NCI-H524 (cell line): ENCODE measurements around the gene SERINC3.
A peak's percentile ranks its signal among the peaks of the same experiment; 100 is the strongest.

Experiments
- DNase-seq, 2 experiments: peaks; one replicate each; lab custom pipeline; 2025; lab: John Stamatoyannopoulos, UW

The SERINC3 gene

DNA sequence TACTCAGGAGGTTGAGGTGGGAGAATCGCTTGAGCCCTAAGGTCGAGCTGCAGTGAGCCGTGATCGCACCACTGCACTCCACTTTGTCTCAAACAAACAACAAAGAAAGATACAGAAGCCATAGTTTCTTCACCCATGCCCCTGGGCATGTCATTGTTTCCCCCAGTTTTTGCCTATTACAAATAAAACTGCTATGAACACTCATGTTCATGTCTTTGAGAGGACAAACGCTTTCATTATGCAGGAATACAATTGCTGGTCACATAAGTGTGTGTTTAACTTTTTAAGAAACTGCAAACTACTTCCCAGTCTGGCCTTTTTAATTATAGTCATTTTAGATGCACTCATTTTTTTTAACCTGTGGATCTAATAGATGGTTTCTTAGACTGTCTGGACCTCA, 58.4 kb downstream of the SERINC3 start:
- no peak for DNase-seq

DNA sequence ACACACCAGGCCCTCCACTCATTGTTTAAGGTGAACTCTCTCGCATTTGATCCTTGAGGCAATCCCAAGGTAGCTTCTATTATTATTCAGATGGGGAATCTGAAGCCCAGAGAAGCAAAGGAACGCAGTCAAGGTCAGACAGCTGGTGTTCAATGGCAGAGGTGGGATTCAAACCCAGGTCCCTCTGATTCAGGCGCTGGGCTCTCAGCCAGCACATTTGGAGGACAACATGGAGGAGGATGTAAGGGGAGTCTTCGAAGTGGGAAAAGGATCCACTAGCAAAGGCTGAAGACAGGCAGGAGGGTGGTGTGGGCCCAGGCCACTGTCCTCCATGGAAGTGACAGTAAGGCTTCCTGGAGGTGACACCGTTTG, 60.1 kb downstream of the SERINC3 start:
- no peak for DNase-seq

DNA sequence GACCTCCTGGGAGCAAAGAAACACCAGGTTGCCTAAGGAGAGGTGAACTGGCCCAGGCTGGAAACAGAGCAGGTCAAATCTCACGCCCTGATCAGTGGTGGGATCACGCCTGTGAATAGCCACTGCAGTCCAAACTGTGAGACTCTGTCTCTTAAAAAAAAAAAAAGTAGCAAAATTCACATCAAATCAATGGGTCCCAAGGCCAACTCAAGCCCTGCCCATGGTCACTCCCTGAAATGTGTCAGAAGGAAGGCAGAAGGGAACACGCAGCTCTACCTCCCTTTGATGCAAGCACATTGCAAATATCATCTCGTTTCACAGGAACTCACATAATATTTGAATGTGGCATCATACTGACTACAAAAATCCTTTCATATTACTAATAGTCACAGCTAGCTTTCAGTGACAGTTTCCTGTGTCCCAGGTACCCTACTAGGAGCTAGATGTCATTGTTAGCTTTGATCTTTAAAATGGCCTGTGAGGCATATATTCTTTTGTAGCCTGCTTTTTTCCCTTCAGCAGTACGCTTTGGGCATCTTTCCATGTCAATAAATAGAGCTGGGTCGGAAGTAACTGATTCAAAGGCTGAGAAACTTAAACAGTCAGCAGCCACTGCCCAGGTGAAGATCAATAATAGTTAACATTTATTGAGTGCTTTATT, 60.6 kb downstream of the SERINC3 start:
- DNase-seq: no peak

DNA sequence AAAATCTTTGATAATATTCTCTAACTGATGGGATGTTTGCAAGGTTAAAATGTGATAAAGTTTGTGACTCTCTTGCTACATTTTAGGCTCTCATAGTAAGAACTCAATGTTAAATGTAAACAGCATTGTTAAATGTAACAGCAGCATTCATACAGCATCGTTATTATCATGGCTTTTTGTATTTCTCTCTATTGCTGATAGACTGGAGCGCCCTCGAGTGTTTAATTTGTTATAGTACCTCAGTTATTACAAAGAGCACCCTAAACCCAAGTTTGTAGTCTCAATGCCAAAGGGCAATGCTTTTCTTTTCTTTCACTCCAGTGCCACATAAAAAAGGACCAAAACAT, 61.1 kb downstream of the SERINC3 start:
- DNase-seq: peak in 1 of 2 experiments; percentile 47

DNA sequence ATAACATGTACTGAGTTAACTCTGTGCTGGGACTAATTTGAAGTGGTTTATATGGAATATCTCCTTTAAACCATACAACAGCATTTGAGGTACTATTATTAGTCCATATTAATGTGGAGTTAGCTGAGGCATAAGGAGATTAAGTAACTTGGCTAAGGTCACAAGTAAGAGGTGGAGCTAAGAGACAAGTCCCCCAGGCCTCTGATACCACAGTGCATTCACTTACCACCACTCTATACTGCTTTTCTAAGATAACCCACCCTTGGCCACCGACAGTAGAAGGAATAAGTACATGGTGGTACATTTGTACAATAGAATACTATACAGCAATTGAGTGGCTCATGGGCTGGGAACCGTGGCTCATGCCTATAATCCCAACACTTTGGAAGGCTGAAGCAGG, 62.6 kb downstream of the SERINC3 start:
- DNase-seq: no peak

DNA sequence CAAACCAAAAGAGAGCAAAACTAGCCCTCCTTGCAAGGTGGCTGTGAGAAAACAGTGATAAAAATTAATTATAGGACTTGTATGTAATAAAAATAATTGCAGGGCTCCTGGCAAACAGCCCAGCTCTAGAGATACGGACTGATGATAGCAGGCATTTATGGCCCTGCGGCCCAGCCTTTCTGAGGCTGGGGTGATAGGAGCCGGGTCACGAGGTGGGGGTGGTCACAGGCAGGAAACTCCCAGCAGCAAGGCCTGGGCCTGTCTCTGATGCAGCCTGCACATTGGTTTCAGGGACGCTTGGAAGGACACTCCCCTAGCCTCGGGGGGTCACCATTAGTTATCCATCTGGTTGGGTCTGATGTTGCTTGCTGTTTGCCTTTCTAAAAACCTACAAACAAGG, 64.9 kb downstream of the SERINC3 start:
- no peak for DNase-seq

DNA sequence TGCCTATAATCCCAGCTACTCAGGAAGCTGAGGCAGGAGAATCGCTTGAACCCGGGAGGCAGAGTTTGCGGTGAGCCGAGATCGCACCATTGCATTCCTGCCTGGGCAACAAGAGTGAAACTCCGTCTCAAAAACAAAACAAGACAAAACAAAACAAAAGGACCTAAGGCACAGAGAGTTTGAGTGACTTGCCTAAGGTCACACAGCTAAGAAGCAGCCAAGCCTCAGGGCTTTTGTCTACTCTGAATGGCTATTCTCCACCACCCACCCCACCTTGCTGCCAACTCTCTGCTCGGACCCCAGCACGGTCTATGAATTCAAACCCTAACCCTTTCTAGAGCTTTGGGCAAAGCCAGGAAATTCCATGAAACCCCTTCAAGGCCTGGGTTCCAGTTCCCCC, 65.3 kb downstream of the SERINC3 start:
- no peak for DNase-seq

DNA sequence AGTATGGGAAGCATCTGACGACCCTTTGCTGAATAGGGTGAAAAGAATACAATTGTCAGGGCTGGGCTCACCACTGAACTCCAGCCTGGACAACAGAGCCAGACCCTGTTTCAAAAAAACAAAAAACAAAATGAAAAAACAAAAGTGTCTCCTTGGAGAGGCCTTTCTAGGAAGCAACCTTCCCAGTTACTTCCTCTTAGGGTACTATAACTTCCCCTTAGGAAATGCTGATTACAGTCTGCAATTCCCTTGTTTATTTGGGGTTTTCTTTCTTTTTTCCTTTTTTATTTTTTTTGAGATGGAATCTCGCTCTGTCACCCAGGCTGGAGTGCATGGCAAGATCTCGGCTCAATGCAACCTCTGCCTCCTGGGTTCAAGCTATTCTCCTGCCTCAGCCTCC, 66.7 kb downstream of the SERINC3 start:
- DNase-seq: no peak

DNA sequence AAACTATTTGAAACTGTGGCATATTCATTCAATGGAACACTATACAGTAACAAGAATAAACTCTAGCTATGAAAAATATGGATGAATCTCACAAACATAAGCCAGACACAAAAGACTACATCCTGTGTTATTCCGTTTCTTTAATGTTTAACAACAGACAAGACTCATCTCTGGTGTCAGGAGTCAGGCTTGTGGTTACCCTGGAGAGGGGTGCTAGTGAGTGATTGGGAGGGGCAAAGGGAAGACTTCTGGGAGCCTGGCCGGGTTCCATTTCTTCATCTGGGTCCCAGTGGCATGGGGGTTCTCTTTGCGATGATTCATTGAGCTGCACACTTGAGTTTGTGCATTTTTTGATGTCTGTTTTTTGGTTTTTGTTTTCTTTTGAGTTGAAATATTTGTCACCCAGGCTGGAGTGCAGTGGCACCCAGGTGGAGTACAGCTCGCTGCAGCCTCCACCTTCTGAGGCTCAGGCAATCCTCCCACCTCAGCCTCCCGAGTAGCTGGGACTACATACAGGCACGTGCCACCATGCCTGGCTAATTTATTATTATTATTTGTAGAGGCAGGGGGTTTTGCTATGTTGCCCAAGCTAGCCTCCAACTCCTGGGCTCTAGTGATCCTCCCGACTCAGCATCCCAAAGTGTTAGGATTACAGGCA, 67.4 kb downstream of the SERINC3 start:
- no peak for DNase-seq

DNA sequence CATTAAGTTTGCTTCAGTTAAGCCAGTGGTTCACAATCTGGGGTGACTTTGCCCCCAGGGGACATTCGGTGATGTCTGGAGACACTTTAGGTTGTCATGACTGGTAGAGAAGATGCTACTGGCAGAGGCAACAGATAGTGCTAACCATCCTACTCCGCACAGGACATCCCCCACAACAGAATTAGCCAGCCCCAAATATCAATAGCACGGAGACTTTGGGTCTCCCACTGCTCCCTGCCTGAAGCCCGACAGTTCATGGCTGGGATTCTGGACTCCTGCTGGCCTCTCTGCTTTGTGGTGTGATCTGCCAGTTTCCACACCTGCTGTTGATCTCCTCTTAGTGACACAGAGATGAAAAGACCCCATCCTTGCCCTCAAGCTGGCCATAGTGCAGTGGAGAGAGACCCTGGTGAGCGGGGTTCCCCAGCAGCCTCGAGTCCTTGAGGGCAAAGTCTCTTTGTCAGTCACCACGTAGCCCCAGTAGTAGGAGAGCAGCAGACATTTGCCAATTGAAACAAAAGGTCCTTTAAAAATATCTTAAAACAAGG, 70.9 kb downstream of the SERINC3 start:
- no peak for DNase-seq

DNA sequence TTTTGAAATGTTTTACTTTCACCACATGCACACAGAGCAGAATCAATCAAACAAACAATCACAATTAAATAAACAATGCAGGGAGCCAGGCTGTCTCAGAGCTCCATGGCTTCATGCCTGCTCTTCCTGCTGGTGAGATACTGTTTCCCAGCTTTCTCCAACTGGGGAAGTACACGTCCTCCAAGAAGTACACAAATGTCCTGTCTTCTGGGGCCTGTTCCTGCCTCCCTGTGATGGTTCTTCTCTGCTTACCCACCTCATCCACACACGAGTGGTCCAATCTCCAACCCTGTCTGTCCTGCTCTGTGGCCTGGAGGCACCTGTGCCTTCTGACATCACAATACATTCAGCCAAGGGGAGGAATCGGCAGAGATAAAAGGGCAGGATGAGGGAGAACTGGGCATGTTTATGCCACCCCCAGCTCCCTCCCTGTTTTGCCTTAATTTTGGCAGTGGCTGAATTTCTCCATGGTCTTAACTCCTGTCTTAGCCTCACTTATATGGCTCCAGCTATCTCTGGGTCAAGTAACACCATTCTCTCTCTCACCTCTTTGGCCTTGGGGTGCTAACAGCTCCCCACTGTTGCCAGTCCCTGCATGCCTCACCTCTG, 71.5 kb downstream of the SERINC3 start:
- DNase-seq: no peak

DNA sequence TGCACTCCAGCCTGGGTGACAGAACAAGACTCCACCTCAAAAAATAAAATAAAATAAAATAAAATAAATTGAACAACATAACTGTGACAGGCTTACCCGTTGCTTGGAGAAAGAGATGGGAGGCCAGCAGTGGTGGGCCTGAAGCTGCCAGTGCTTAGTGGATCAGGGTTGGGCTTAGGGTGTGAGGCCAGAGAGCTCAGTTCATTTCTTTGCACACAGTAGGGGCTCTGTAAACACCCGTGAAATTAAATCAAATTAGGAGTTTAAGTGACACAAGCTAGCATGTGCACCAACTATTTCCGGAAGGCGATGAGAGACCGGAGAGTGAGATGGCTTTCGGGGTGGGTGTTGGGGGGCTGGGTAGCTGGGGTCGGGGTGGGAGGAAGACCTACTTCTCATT, 72.0 kb downstream of the SERINC3 start:
- no peak for DNase-seq

DNA sequence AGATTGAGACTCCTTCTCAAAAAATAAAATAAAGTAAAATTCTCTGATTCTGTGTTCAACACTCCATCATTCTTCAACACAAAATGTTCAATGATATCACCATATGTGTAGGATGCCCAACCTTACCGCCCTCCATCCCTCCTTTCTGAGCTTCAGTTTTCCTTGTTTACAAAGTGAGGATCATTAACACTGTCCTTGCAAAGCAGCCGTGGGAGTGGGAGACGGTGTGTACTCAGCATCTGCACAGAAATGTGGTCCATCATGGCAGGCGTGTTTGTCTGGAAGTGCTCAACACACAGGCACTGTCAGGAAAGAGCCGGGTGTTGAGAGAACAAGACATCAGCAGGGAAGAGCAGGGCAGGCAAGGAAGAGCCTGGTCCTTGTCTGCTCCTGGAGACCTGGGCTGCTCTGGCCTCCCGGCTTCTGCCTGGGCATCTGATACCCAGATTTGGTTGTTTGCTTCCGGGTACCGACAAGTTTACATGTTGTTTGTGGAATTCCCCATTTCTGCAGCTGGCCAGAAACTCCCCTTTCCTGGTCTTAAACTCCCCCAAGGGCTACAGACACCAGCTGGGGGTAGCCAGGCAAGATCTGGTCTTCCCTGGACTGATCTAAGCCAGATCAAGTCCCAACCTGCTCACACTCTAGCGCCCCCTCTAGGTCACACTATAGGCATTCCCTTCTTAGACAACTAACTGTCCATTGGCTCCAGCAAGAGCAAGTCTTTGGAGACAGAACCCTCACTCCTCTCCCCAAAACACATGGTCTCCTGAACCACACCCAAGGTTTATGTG, 72.9 kb downstream of the SERINC3 start:
- peak in 1 of 2 experiments; percentile 26 for DNase-seq

DNA sequence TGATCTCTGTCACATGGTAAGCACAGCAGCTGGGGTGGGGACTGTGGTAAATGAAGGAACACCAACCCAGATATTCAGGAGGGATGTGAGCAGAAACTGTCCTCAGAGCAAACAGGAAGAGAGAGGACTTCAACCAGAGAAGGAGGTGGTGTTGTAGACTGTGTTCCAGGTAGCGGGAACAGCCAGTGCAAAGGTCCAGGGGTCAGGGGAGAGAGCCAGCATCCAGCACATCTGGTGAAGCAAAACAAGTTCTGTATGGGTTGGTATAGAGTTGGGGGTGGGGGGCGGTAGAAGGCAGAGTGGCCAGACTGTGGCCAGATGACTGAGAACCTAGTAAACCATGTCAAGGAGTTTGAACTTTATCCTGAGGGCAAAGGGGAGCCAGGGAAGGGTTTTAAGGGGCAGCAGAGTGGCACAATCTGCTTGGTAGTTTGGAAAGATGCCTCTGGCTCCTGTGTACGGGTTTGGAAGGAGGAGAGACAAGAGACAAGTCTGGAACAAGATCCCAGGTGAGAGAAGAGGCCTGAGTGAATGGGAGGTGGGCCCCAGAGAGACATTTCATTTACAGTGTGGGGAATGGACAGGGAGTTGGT, 73.9 kb downstream of the SERINC3 start:
- no peak for DNase-seq
